ENCODE results near the gene AGPAT2.

GRCh38 chr9:136691316-136692184 is 4.3 kb upstream of the AGPAT2 start:
- TF ChIP-seq, protein P1, sequence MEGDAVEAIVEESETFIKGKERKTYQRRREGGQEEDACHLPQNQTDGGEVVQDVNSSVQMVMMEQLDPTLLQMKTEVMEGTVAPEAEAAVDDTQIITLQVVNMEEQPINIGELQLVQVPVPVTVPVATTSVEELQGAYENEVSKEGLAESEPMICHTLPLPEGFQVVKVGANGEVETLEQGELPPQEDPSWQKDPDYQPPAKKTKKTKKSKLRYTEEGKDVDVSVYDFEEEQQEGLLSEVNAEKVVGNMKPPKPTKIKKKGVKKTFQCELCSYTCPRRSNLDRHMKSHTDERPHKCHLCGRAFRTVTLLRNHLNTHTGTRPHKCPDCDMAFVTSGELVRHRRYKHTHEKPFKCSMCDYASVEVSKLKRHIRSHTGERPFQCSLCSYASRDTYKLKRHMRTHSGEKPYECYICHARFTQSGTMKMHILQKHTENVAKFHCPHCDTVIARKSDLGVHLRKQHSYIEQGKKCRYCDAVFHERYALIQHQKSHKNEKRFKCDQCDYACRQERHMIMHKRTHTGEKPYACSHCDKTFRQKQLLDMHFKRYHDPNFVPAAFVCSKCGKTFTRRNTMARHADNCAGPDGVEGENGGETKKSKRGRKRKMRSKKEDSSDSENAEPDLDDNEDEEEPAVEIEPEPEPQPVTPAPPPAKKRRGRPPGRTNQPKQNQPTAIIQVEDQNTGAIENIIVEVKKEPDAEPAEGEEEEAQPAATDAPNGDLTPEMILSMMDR (conservative IDR thresholded peaks at IDR 0.05; ENCODE audit: low read depth, low read length), result no peak
- TF ChIP-seq EZH2phosphoT487 (IDR thresholded peaks at IDR 0.05; ENCODE audit: borderline replicate concordance, low read length), result no peak
- no peak for TF ChIP-seq EZH2 (IDR thresholded peaks at IDR 0.05; ENCODE audit: low read length, unreplicated experiment)
